GM12878 (cell line): ENCODE results near the gene KRTAP4-1.
"Not testable (repeated sequence)": the region's sequence is repeated elsewhere in the genome, so short reads cannot be mapped to it uniquely, and the experiment has no call there.

Experiments
- ATF2 ChIP-seq: IDR thresholded peaks from 2 replicates; pipeline ENCODE4 v1.6.1; 2012; ENCODE audit warnings: low read length, inconsistent platforms
- MYC ChIP-seq: IDR thresholded peaks from 2 replicates; pipeline ENCODE4 v1.6.1; 2011; ENCODE audit warnings: mild to moderate bottlenecking, low read length, moderate library complexity, inconsistent platforms; ENCODE audit not compliant: insufficient read depth, insufficient replicate concordance, insufficient read length, severe bottlenecking
- POLR2AphosphoS5 ChIP-seq: IDR thresholded peaks from 2 replicates; pipeline ENCODE4 v1.6.1; 2011; ENCODE audit warnings: mild to moderate bottlenecking, low read length, inconsistent platforms
- SMC3 ChIP-seq: IDR thresholded peaks from 2 replicates; pipeline ENCODE4 v1.6.1; 2011; ENCODE audit warnings: low read length, improper control_type of control experiment, borderline replicate concordance
- YY1 ChIP-seq: IDR thresholded peaks from 2 replicates; pipeline ENCODE4 v1.6.1; 2011; ENCODE audit warnings: low read depth, mild to moderate bottlenecking, low read length

- TF ChIP-seq SMC3, ATF2, MYC, POLR2AphosphoS5, YY1: not testable (repeated sequence)
Observed at GRCh38 chr17:41139865-41140264, 44.8 kb downstream of the KRTAP4-1 start.
